HFFc6 (cell line): ENCODE data around the gene BBS9. TPM values are rescaled to one million over a fixed set of nuclear protein-coding genes. Genes with fewer than 3 reads are reported as not detected.
"Not testable (repeated sequence)": the region's sequence is repeated elsewhere in the genome, so short reads cannot be mapped to it uniquely, and the experiment has no call there.

ENCODE experiments used
- DNase-seq: peaks from one replicate; pipeline ENCODE4 v3.0.0-alpha.2; 2018
- H3K27ac Mint-ChIP-seq: 2 replicates; pipeline ENCODE4 v1.8.0; 2020; ENCODE audit warnings: mild to moderate bottlenecking, mixed read lengths
- H3K27me3 Mint-ChIP-seq: 2 replicates; pipeline ENCODE4 v1.8.0; 2021; ENCODE audit warnings: mild to moderate bottlenecking, moderate library complexity, mixed read lengths; ENCODE audit not compliant: insufficient read depth
- H3K36me3 Mint-ChIP-seq: 2 replicates; pipeline ENCODE4 v1.8.0; 2021; ENCODE audit warnings: low read depth, mixed read lengths
- H3K4me1 Mint-ChIP-seq: 2 replicates; pipeline ENCODE4 v1.8.0; 2020; ENCODE audit warnings: low read depth, mixed read lengths
- H3K4me3 Mint-ChIP-seq: 2 replicates; pipeline ENCODE4 v1.8.0; 2020; ENCODE audit warnings: mild to moderate bottlenecking, moderate library complexity, mixed read lengths
- H3K9me3 Mint-ChIP-seq: 2 replicates; pipeline ENCODE4 v1.8.0; 2020; ENCODE audit warnings: mild to moderate bottlenecking, mixed read lengths
- total RNA-seq, 6 experiments: library from RNA; stranded (reverse); fragmentation: NEBNext Ultra II Directional; extraction: Animal tissue kit (Norgen Biotek cat#: 25700); gene quantifications; 2 replicates in 1 of 6; 3 replicates in 5 of 6; pipeline ENCODE4 v1.2.3, GENCODE V29; 2021
- TF ChIP-seq, protein P1 (sequence below): fragments of 200-600 bp; sonication (generic); IDR thresholded peaks from 2 replicates; pipeline ENCODE4 v1.5.0; 2021; ENCODE audit warnings: antibody characterized with exemption, mild to moderate bottlenecking

The BBS9 gene
- total RNA-seq, 6 experiments from 2014 or later: 10.6 to 13.0 (median 12.1) TPM

GRCh38 chr7:33300131-33300530, 170.8 kb downstream of the BBS9 start:
- no peak for DNase-seq
- TF ChIP-seq, protein P1, sequence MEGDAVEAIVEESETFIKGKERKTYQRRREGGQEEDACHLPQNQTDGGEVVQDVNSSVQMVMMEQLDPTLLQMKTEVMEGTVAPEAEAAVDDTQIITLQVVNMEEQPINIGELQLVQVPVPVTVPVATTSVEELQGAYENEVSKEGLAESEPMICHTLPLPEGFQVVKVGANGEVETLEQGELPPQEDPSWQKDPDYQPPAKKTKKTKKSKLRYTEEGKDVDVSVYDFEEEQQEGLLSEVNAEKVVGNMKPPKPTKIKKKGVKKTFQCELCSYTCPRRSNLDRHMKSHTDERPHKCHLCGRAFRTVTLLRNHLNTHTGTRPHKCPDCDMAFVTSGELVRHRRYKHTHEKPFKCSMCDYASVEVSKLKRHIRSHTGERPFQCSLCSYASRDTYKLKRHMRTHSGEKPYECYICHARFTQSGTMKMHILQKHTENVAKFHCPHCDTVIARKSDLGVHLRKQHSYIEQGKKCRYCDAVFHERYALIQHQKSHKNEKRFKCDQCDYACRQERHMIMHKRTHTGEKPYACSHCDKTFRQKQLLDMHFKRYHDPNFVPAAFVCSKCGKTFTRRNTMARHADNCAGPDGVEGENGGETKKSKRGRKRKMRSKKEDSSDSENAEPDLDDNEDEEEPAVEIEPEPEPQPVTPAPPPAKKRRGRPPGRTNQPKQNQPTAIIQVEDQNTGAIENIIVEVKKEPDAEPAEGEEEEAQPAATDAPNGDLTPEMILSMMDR: no peak
- Mint-ChIP-seq H3K27me3 (no peaks in the 10 kb centered on the region), H3K36me3 (peaks cover 18% of the 10 kb centered on the region), H3K9me3 (peaks cover 26% of the 10 kb centered on the region), H3K27ac (no peak overlapping the region), H3K4me1 (no peaks in the 10 kb centered on the region), H3K4me3 (no peak overlapping the region)

DNA sequence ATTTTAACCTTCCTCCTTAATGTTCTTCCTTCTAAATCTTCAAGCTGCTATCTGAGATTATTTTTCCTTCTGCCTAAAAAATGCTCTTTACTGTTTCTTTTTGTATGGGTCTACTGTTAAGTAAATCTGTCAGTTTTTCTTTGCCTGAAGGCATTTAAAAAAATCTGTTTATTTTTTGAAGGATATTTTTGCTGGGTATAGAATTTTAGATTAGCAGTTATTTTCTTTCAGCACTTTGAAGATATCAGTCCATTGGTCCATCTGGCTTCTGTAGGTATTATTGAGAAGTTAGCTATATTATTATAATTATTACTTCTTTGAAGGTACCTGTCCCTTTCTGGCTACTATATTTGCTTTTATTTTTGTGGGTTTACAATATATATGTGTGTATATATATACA, 171.4 kb downstream of the BBS9 start:
- no peak for DNase-seq
- Mint-ChIP-seq H3K4me1 (no peaks in the 10 kb centered on the region), H3K4me3 (no peak overlapping the region), H3K27me3 (no peaks in the 10 kb centered on the region), H3K36me3 (peaks cover 18% of the 10 kb centered on the region), H3K9me3 (peaks cover 26% of the 10 kb centered on the region), H3K27ac (no peak overlapping the region)
- TF ChIP-seq, protein P1: no peak

DNA sequence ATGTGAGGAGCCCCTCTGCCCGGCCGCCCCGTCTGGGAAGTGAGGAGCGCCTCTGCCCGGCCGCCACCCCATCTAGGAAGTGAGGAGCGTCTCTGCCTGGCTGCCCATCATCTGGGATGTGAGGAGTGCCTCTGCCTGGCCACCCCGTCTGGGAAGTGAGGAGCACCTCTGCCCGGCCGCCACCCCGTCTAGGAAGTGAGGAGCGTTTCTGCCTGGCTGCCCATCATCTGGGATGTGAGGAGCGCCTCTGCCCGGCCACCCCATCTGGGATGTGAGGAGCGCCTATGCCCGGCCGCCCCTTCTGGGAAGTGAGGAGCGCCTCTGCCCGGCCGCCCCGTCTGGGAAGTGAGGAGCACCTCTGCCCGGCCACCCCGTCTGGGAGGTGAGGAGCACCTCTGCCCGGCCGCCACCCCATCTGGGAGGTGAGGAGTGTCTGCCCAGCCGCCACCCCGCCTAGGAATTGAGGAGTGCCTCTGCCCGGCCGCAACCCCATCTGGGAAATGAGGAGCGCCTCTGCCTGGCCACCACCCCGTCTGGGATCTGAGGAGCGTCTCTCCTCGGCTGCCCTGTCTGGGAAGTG, 174.7 kb downstream of the BBS9 start:
- H3K4me1 Mint-ChIP-seq, H3K4me3 Mint-ChIP-seq, H3K27me3 Mint-ChIP-seq, H3K27ac Mint-ChIP-seq, DNase-seq: not testable (repeated sequence)
- Mint-ChIP-seq H3K36me3 (peaks cover 18% of the 10 kb centered on the region), H3K9me3 (peaks cover 26% of the 10 kb centered on the region)

GRCh38 chr7:33307205-33307604, 177.8 kb downstream of the BBS9 start:
- Mint-ChIP-seq H3K27ac (no peak overlapping the region), H3K4me1 (no peaks in the 10 kb centered on the region), H3K9me3 (peaks cover under 1% of the 10 kb centered on the region; the same call in 1 of the 2 replicates), H3K27me3 (no peaks in the 10 kb centered on the region; the same call in 1 of the 2 replicates), H3K4me3 (no peak overlapping the region), H3K36me3 (no peaks in the 10 kb centered on the region)
- TF ChIP-seq, protein P1: no peak
- no peak for DNase-seq

DNA sequence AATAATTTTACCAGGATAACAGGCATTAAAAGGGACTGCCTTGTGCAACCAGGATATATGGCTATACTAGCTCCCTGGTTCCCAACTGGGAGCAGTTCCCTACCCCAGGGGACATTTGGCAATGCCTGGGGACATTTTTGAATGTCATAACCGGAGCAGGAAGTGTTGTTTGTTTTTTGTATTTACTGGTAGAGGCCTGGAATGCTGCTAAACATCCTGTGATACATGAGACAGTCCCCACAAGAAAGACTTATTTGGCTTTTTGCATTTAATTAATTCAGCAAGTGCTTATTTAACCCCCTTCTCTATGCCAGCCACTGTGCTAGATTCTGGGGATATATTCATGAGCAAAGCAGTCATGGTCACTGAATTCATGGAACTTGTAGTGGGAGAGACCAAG, 181.2 kb downstream of the BBS9 start:
- Mint-ChIP-seq H3K9me3 (no peaks in the 10 kb centered on the region), H3K27ac (no peak overlapping the region), H3K36me3 (no peaks in the 10 kb centered on the region), H3K27me3 (no peaks in the 10 kb centered on the region; the same call in 1 of the 2 replicates), H3K4me3 (no peak overlapping the region), H3K4me1 (no peaks in the 10 kb centered on the region)
- no peak for DNase-seq
- TF ChIP-seq, protein P1: no peak

DNA sequence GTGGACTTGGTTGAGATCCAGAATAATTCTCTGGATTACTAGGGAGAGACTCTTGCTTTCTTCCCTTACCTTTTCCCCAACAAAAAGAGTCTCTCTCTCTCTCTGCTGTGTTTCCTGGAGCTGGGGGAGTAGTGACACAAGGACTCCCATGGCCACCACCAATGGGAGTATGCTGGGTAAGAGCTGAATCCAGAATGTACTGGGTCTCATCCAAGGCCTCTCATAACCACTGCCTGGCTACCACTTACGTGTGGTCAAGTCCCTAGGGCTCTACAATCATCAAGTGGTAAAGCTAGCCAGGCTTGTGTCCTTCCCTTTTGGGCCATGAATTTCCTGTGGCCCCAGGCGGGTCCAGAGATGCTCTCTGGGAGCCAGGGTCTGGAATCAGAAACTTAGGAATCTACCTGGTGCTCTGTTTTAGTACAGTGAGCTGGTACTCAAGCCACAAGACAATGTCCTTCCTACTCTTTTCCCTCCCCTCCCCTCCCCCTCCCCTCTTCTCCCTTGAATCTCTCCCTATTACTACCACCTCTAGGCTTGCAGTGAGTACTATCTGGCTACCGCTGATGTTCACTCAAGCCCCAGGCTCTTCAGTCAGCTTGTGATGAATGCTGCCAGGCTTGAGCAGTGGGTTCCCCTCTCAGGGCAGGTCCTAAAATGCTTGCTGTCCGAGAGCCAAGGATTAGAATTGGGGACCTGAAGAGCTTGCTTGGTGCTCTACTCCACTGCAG, 196.6 kb downstream of the BBS9 start:
- DNase-seq: no peak
- no peaks in the 10 kb centered on the region for H3K4me1 Mint-ChIP-seq
- TF ChIP-seq, protein P1: no peak
- no peaks in the 10 kb centered on the region for H3K36me3 Mint-ChIP-seq
- no peaks in the 10 kb centered on the region; the same call in 1 of the 2 replicates for H3K27me3 Mint-ChIP-seq
- H3K27ac Mint-ChIP-seq: no peak overlapping the region
- no peak overlapping the region for H3K4me3 Mint-ChIP-seq
- no peaks in the 10 kb centered on the region for H3K9me3 Mint-ChIP-seq
